ENCODE results near the gene DUSP8. TPM values are rescaled to one million over a fixed set of nuclear protein-coding genes. Genes with fewer than 3 reads are reported as not detected.

DUSP8 gene
- total RNA-seq, 4 donors from 2014 or later, result 1.9 to 4.8 (median 3.0) TPM

- H3K9me3 ChIP-seq, result no peaks in the 10 kb centered on the region
- peaks cover 7% of the 10 kb centered on the region for H3K36me3 ChIP-seq
- peak overlapping the region; percentile 72 for H3K27ac ChIP-seq
- no peak overlapping the region for H3K4me3 ChIP-seq
- H3K4me1 ChIP-seq, result peaks cover 31% of the 10 kb centered on the region
- peak in 1 of 2 donors; percentile 68 for DNase-seq (ENCODE audit: low spot score in 2 of 2)
- WGBS, result 53% methylated on average over 12 of the region's 12 CpGs
- TF ChIP-seq POLR2A (IDR thresholded peaks at IDR 0.05), result no peak
- peaks cover 3% of the 10 kb centered on the region for H3K27me3 ChIP-seq
These were observed 13.3 kb downstream of the DUSP8 start for GRCh38 chr11:1558775-1559110.

- peaks cover 3% of the 10 kb centered on the region for H3K27me3 ChIP-seq
- no peak overlapping the region for H3K4me3 ChIP-seq
- H3K4me1 ChIP-seq, result peaks cover 31% of the 10 kb centered on the region
- peak in 1 of 2 donors; percentile 71 for DNase-seq (ENCODE audit: low spot score in 2 of 2)
- H3K27ac ChIP-seq, result peak overlapping the region; percentile 72
- no peak for TF ChIP-seq CTCF (IDR thresholded peaks at IDR 0.05)
- no peak for TF ChIP-seq POLR2A (IDR thresholded peaks at IDR 0.05)
- no peak for TF ChIP-seq EP300 (IDR thresholded peaks at IDR 0.05)
- no peak for TF ChIP-seq POLR2AphosphoS5 (IDR thresholded peaks at IDR 0.05)
- WGBS, result 43% methylated on average over 27 of the region's 29 CpGs
- peaks cover 7% of the 10 kb centered on the region for H3K36me3 ChIP-seq
- H3K9me3 ChIP-seq, result no peaks in the 10 kb centered on the region
These were observed 13.9 kb downstream of the DUSP8 start for GRCh38 chr11:1557904-1558774.

GRCh38 chr11:1557051-1557884 lies 14.8 kb downstream of the DUSP8 start:
- DNase-seq (ENCODE audit: low spot score in 2 of 2), result peak in 1 of 2 donors; percentile 48
- H3K27ac ChIP-seq, result no peak overlapping the region
- TF ChIP-seq CTCF (IDR thresholded peaks at IDR 0.05) (no peak), POLR2AphosphoS5 (IDR thresholded peaks at IDR 0.05) (no peak), POLR2A (IDR thresholded peaks at IDR 0.05) (no peak), EP300 (IDR thresholded peaks at IDR 0.05) (no peak)
- H3K4me3 ChIP-seq, result no peak overlapping the region
- peaks cover 7% of the 10 kb centered on the region for H3K36me3 ChIP-seq
- H3K4me1 ChIP-seq, result peaks cover 31% of the 10 kb centered on the region
- H3K27me3 ChIP-seq, result peaks cover 9% of the 10 kb centered on the region
- no peaks in the 10 kb centered on the region for H3K9me3 ChIP-seq
- 97% methylated on average over 17 of the region's 74 CpGs for WGBS

GRCh38 chr11:1556278-1556902 lies 15.7 kb downstream of the DUSP8 start:
- Histone ChIP-seq H3K27ac (no peak overlapping the region), H3K9me3 (no peaks in the 10 kb centered on the region), H3K4me3 (no peak overlapping the region), H3K36me3 (peaks cover 7% of the 10 kb centered on the region), H3K4me1 (peaks cover 26% of the 10 kb centered on the region), H3K27me3 (peaks cover 11% of the 10 kb centered on the region)
- DNase-seq (ENCODE audit: low spot score in 2 of 2), result peak in 1 of 2 donors; percentile 38
- no peak for TF ChIP-seq POLR2AphosphoS5 (IDR thresholded peaks at IDR 0.05)
- no peak for TF ChIP-seq EP300 (IDR thresholded peaks at IDR 0.05)
- TF ChIP-seq CTCF (IDR thresholded peaks at IDR 0.05), result no peak
- TF ChIP-seq POLR2A (IDR thresholded peaks at IDR 0.05), result no peak
- 86% methylated on average over 51 of the region's 63 CpGs for WGBS

- Histone ChIP-seq H3K27me3 (peaks cover 11% of the 10 kb centered on the region), H3K4me1 (peaks cover 26% of the 10 kb centered on the region), H3K9me3 (no peaks in the 10 kb centered on the region), H3K36me3 (peaks cover 7% of the 10 kb centered on the region), H3K4me3 (no peak overlapping the region), H3K27ac (no peak overlapping the region)
- TF ChIP-seq POLR2A (IDR thresholded peaks at IDR 0.05) (no peak), CTCF (IDR thresholded peaks at IDR 0.05) (no peak), POLR2AphosphoS5 (IDR thresholded peaks at IDR 0.05) (no peak), EP300 (IDR thresholded peaks at IDR 0.05) (no peak)
- 89% methylated on average over 8 of the region's 9 CpGs for WGBS
- DNase-seq (ENCODE audit: low spot score in 2 of 2), result peak in 1 of 2 donors; percentile 49
These were observed 16.3 kb downstream of the DUSP8 start for GRCh38 chr11:1555713-1556153.

All from suprapubic skin (tissue), 4 donors.